HG02678 (cell line): ENCODE data around the gene VARS2.
"Not testable (repeated sequence)": the region's sequence is repeated elsewhere in the genome, so short reads cannot be mapped to it uniquely, and the experiment has no call there.

ENCODE experiments used
- ATAC-seq: cut with Tn5 transposase; IDR thresholded peaks from one replicate; pipeline ENCODE4 v1.9.1; 2021; ENCODE audit warnings: mild to moderate bottlenecking, moderate library complexity; ENCODE audit not compliant: unreplicated experiment

Gene VARS2

GRCh38 chr6:30927080-30927479 lies 13.0 kb downstream of the VARS2 start:
- not testable (repeated sequence) for ATAC-seq

- no peak for ATAC-seq
Observed at GRCh38 chr6:30928677-30929076, 14.6 kb downstream of the VARS2 start.

GRCh38 chr6:30930506-30930905 lies 16.5 kb downstream of the VARS2 start:
- ATAC-seq: no peak

- no peak for ATAC-seq
Observed at GRCh38 chr6:30931272-30931671, 17.2 kb downstream of the VARS2 start.

GRCh38 chr6:30931969-30932645 lies 18.1 kb downstream of the VARS2 start, which contains the start of gene SFTA2:
Gene SFTA2 (minus strand): TSS chr6:30932170. CDS start chr6:30932096, 74 bp downstream.
- ATAC-seq: no peak

- ATAC-seq: no peak
Observed at GRCh38 chr6:30932665-30933365, 18.8 kb downstream of the VARS2 start.

- ATAC-seq: no peak
Observed at GRCh38 chr6:30935018-30935417, 21.0 kb downstream of the VARS2 start.

- ATAC-seq: no peak
Observed at GRCh38 chr6:30937265-30937664, 23.2 kb downstream of the VARS2 start.

GRCh38 chr6:30938730-30939129 lies 24.7 kb downstream of the VARS2 start:
- ATAC-seq: no peak

GRCh38 chr6:30939473-30939872 lies 25.4 kb downstream of the VARS2 start:
- ATAC-seq: no peak

- no peak for ATAC-seq
Observed at GRCh38 chr6:30940361-30940986, 26.4 kb downstream of the VARS2 start, which contains the start of gene MUCL3. Gene MUCL3 (plus strand): TSS chr6:30940973. CDS start chr6:30941000, 27 bp downstream.

- ATAC-seq: no peak
Observed at GRCh38 chr6:30942338-30943060, 28.5 kb downstream of the VARS2 start.

GRCh38 chr6:30944051-30944450 lies 30.0 kb downstream of the VARS2 start:
- no peak for ATAC-seq

GRCh38 chr6:30945281-30945680 lies 31.2 kb downstream of the VARS2 start:
- ATAC-seq: no peak

- ATAC-seq: no peak
Observed at GRCh38 chr6:30947231-30947630, 33.2 kb downstream of the VARS2 start.

- no peak for ATAC-seq
Observed at GRCh38 chr6:30948811-30949210, 34.8 kb downstream of the VARS2 start.

- ATAC-seq: no peak
Observed at GRCh38 chr6:30951907-30952469, 38.0 kb downstream of the VARS2 start.

- ATAC-seq: no peak
Observed at GRCh38 chr6:30954631-30955366, 40.8 kb downstream of the VARS2 start.

- ATAC-seq: peak; percentile 63
Observed at GRCh38 chr6:30955367-30956042, 41.5 kb downstream of the VARS2 start.

- ATAC-seq: no peak
Observed at GRCh38 chr6:30957716-30958115, 43.7 kb downstream of the VARS2 start.
